ENCODE results near the gene CNDP2. TPM values are rescaled to one million over a fixed set of nuclear protein-coding genes. Genes with fewer than 3 reads are reported as not detected.

The CNDP2 gene
- total and polyA plus RNA-seq, 2 donors from 2014 or later, result 499 to 740 TPM

GRCh38 chr18:74447404-74448152 is 48.6 kb upstream of the CNDP2 start:
- TF ChIP-seq CTCF (IDR thresholded peaks at IDR 0.05; ENCODE audit: borderline replicate concordance, extremely low read depth, insufficient read depth), result no peak
- Histone ChIP-seq H3K4me1 (ENCODE audit: control insufficient read depth in 2 of 3, insufficient read depth in 2 of 3, low read depth in 1 of 3, low read length in 3 of 3) (peaks cover 0 to 5% (median 0%) of the 10 kb centered on the region in 3 donors), H3K27ac (ENCODE audit: low read depth in 2 of 2, low read length in 2 of 2) (no peak overlapping the region), H3K27me3 (ENCODE audit: control insufficient read depth, insufficient read depth, low read length) (no peaks in the 10 kb centered on the region), H3K9ac (ENCODE audit: low read length in 3 of 3) (no peak overlapping the region), H3K9me3 (ENCODE audit: control insufficient read depth in 2 of 3, insufficient read depth in 1 of 3, low read length in 3 of 3) (no peaks in the 10 kb centered on the region), H3K4me3 (ENCODE audit: low read length in 3 of 3) (no peak overlapping the region), H3K36me3 (ENCODE audit: control insufficient read depth in 2 of 3, insufficient read depth in 3 of 3, low read length in 3 of 3) (no peaks in the 10 kb centered on the region)
- intact Hi-C loops (cut with DNase I), result no loop called here
- DNase-seq, result no peak
- FAIRE-seq, result no peak

- peaks cover 5% of the 10 kb centered on the region for H3K27me3 ChIP-seq (ENCODE audit: control insufficient read depth, insufficient read depth, low read length)
- TF ChIP-seq CTCF (IDR thresholded peaks at IDR 0.05; ENCODE audit: borderline replicate concordance, extremely low read depth, insufficient read depth), result no peak
- no peak for FAIRE-seq
- no peak overlapping the region for H3K27ac ChIP-seq (ENCODE audit: low read depth in 2 of 2, low read length in 2 of 2)
- H3K4me1 ChIP-seq (ENCODE audit: control insufficient read depth in 2 of 3, insufficient read depth in 2 of 3, low read depth in 1 of 3, low read length in 3 of 3), result no peaks in the 10 kb centered on the region
- H3K9me3 ChIP-seq (ENCODE audit: control insufficient read depth in 2 of 3, insufficient read depth in 1 of 3, low read length in 3 of 3), result no peaks in the 10 kb centered on the region
- H3K36me3 ChIP-seq (ENCODE audit: control insufficient read depth in 2 of 3, insufficient read depth in 3 of 3, low read length in 3 of 3), result no peaks in the 10 kb centered on the region
- H3K9ac ChIP-seq (ENCODE audit: low read length in 3 of 3), result no peak overlapping the region
- no peak overlapping the region for H3K4me3 ChIP-seq (ENCODE audit: low read length in 3 of 3)
- no peak for DNase-seq
- intact Hi-C loops (cut with DNase I), result no loop called here
Measured at GRCh38 chr18:74450626-74451025, 45.5 kb upstream of the CNDP2 start.

GRCh38 chr18:74451148-74451547 is 45.0 kb upstream of the CNDP2 start:
- no peaks in the 10 kb centered on the region for H3K4me1 ChIP-seq (ENCODE audit: control insufficient read depth in 2 of 3, insufficient read depth in 2 of 3, low read depth in 1 of 3, low read length in 3 of 3)
- no peak overlapping the region for H3K9ac ChIP-seq (ENCODE audit: low read length in 3 of 3)
- intact Hi-C loops (cut with DNase I), result no loop called here
- TF ChIP-seq CTCF (IDR thresholded peaks at IDR 0.05; ENCODE audit: borderline replicate concordance, extremely low read depth, insufficient read depth), result no peak
- H3K4me3 ChIP-seq (ENCODE audit: low read length in 3 of 3), result no peak overlapping the region
- no peak overlapping the region for H3K27ac ChIP-seq (ENCODE audit: low read depth in 2 of 2, low read length in 2 of 2)
- DNase-seq (no peak), FAIRE-seq (no peak)
- peaks cover 8% of the 10 kb centered on the region for H3K27me3 ChIP-seq (ENCODE audit: control insufficient read depth, insufficient read depth, low read length)
- H3K9me3 ChIP-seq (ENCODE audit: control insufficient read depth in 2 of 3, insufficient read depth in 1 of 3, low read length in 3 of 3), result no peaks in the 10 kb centered on the region
- no peaks in the 10 kb centered on the region for H3K36me3 ChIP-seq (ENCODE audit: control insufficient read depth in 2 of 3, insufficient read depth in 3 of 3, low read length in 3 of 3)

Data from kidney (tissue), 14 donors.